ENCODE measurements around the gene NPBWR2.

GRCh38 chr20:64062596-64063388 lies 44.6 kb downstream of the NPBWR2 start, which contains the start of gene TCEA2:
- TF ChIP-seq CTCF (IDR thresholded peaks at IDR 0.05) (no peak), ZFX (IDR thresholded peaks at IDR 0.05; ENCODE audit: borderline replicate concordance) (no peak)

All from 22Rv1 (cell line).